Activated CD8-positive, alpha-beta T cell treated with anti-CD3 and anti-CD28 coated beads, Interleukin-2, amount 10 ng/mL, durations not matched to agents 7 days and 5 days (primary cell): Measurements from ENCODE around the gene ZNF33A. TPM values are rescaled to one million over a fixed set of nuclear protein-coding genes. Genes with fewer than 3 reads are reported as not detected.

Source experiments
- ATAC-seq: fragments of 150-1000 bp; cut with Tn5 transposase; one replicate; pipeline ENCODE4 v1.10.0; 2021; ENCODE audit warnings: moderate library complexity
- CTCF ChIA-PET: fragments of 350-600 bp; sonication (Branson Sonifier 250); formaldehyde crosslinking; loops from one replicate; lab custom pipeline; 2021; ENCODE audit warnings: antibody characterized with exemption; lab: Charles Lee
- POLR2A ChIA-PET: fragments of 350-600 bp; sonication (Branson Sonifier 250); formaldehyde crosslinking; loops from one replicate; lab custom pipeline; 2021; ENCODE audit warnings: antibody characterized with exemption; lab: Charles Lee
- DNase-seq: peaks from one replicate; pipeline ENCODE4 v3.0.0-alpha.2; 2020
- H3K27ac Mint-ChIP-seq: one replicate; pipeline ENCODE4 v1.8.0; 2021; ENCODE audit warnings: mild to moderate bottlenecking, mixed read lengths
- H3K27me3 Mint-ChIP-seq: one replicate; pipeline ENCODE4 v1.8.0; 2021; ENCODE audit warnings: low read depth, mixed read lengths
- H3K36me3 Mint-ChIP-seq: one replicate; pipeline ENCODE4 v1.8.0; 2021; ENCODE audit warnings: low read depth, mixed read lengths
- H3K4me1 Mint-ChIP-seq: one replicate; pipeline ENCODE4 v1.8.0; 2021; ENCODE audit warnings: low read depth, mixed read lengths
- H3K4me3 Mint-ChIP-seq: one replicate; pipeline ENCODE4 v1.8.0; 2021; ENCODE audit warnings: mild to moderate bottlenecking, mixed read lengths
- H3K9me3 Mint-ChIP-seq: one replicate; pipeline ENCODE4 v1.8.0; 2022; ENCODE audit warnings: mixed read lengths; ENCODE audit not compliant: insufficient read depth
- total RNA-seq, 2 experiments: library from RNA; stranded (reverse); gene quantifications; one replicate each; pipeline ENCODE4 v1.2.3, GENCODE V29; 2021

ZNF33A gene
- total RNA-seq, 2 experiments from 2014 or later: 26.1 to 26.6 TPM

DNA sequence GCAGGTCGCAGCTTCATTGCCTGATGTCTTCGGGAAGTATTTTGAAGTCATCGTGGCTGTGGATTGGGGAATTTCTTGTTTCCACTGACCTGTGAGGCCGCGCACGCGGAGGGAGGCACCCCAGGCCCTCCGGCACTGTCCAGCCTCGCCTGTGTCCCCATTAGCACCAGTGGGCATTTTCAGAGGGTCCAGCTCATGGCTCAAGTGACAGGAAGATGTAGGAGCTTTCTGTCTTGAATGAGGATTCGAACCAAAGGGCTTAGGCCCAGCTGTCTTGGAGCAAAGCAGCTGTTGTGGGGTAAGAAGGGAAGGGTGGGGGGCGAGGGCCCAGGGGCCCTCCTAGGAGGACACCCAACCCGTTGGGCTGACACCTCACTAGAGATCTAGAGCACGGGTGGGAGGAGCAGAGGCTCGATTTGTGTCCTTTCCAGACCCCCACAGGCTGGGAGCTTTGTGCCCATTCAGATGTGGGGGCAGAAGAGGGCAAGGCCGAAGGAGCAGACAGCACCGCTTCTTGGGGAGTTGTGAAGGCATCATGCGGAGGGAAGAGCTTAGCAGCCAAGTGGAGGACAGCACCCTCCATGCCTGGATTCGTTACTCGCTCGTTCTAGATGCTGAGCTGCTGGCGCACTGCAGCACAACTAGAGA, 84.6 kb downstream of the ZNF33A start:
- Mint-ChIP-seq H3K27me3 (no peaks in the 10 kb centered on the region), H3K9me3 (peaks cover 10% of the 10 kb centered on the region), H3K4me3 (peak overlapping the region; percentile 84), H3K4me1 (peaks cover 23% of the 10 kb centered on the region), H3K36me3 (peaks cover 55% of the 10 kb centered on the region), H3K27ac (peak overlapping the region; percentile 89)
- ChIA-PET POLR2A (interaction anchor here (0.9 to 1.0 kb wide), 3 partner anchors 82 to 307 kb away, joined by 3 to 4 read pairs (median 3); no protein-coding TSS in a partner anchor), CTCF (no interaction called here)
- ATAC-seq: no peak
- no peak for DNase-seq

DNA sequence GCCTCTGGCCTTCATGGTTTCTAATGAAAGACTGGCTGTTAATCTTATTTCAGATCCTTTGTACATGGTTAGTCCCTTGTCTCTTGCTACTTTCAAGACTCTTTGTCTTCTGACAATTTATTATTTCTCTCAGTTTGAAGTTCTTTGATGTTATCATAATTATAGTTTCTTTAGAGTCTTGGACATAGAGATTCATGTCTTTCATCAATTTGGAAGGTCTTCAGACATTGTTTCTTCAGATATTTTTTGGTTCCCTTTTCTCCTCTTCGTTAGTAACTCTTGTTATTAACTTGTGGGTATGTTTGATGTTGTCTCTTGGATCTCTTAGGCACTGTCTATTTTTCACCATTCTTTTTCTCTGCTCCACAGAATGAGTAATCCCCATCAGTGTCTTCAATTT, 92.4 kb downstream of the ZNF33A start:
- no peaks in the 10 kb centered on the region for H3K4me1 Mint-ChIP-seq
- peaks cover 92% of the 10 kb centered on the region for H3K36me3 Mint-ChIP-seq
- no peak overlapping the region for H3K4me3 Mint-ChIP-seq
- ChIA-PET POLR2A (interaction anchor here (0.7 kb wide), 1 partner anchor 38 kb away, joined by 4 read pairs; no protein-coding TSS in a partner anchor), CTCF (no interaction called here)
- H3K27me3 Mint-ChIP-seq: no peaks in the 10 kb centered on the region
- no peak for ATAC-seq
- no peak overlapping the region for H3K27ac Mint-ChIP-seq
- no peak for DNase-seq
- peaks cover 60% of the 10 kb centered on the region for H3K9me3 Mint-ChIP-seq

GRCh38 chr10:38103756-38104155, 93.3 kb downstream of the ZNF33A start:
- no peak overlapping the region for H3K27ac Mint-ChIP-seq
- peaks cover 58% of the 10 kb centered on the region for H3K9me3 Mint-ChIP-seq
- ATAC-seq (no peak), DNase-seq (no peak)
- no peaks in the 10 kb centered on the region for H3K4me1 Mint-ChIP-seq
- H3K36me3 Mint-ChIP-seq: peaks cover 84% of the 10 kb centered on the region
- no peaks in the 10 kb centered on the region for H3K27me3 Mint-ChIP-seq
- CTCF ChIA-PET: no interaction called here
- H3K4me3 Mint-ChIP-seq: no peak overlapping the region
- POLR2A ChIA-PET: no interaction called here

DNA sequence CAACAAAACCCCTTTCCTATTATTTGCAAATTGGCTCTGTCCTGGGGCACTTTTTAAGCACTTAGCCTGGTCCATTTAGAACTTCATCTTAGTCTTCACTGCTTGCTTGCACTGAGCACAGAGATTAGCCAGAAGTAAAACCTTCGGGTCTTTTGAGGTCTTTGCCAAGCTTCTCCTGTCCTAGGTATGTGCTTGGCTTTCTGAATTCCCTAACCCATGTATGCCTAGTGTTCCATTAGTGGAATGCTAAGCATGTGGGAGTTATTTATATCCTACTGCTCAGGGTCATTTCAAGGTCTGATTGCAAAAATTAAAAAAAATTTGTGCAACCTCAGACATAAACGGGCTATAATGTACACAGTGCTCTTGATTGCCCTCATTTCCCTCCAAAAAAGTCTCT, 101.7 kb downstream of the ZNF33A start:
- no peak overlapping the region for H3K4me3 Mint-ChIP-seq
- peaks cover 51% of the 10 kb centered on the region for H3K36me3 Mint-ChIP-seq
- no peak overlapping the region for H3K27ac Mint-ChIP-seq
- H3K4me1 Mint-ChIP-seq: no peaks in the 10 kb centered on the region
- ChIA-PET POLR2A (no interaction called here), CTCF (no interaction called here)
- H3K27me3 Mint-ChIP-seq: no peaks in the 10 kb centered on the region
- DNase-seq (no peak), ATAC-seq (no peak)
- peaks cover 56% of the 10 kb centered on the region for H3K9me3 Mint-ChIP-seq

Other genes starting within 250 kb of the ZNF33A start
- gene ZNF248, start 153.1 kb upstream of the ZNF33A start, total RNA-seq: 1 to 10 TPM; 6.9 to 7.4 TPM
- gene ZNF25, start 34.0 kb upstream of the ZNF33A start, total RNA-seq: 1 to 10 TPM; 4.4 to 5.0 TPM
- gene ZNF37A, start 83.7 kb downstream of the ZNF33A start, total RNA-seq: 10 to 100 TPM; 17.5 to 17.8 TPM